Measurements from ENCODE around the gene CHL1. TPM values are rescaled to one million over a fixed set of nuclear protein-coding genes. Genes with fewer than 3 reads are reported as not detected.

CHL1 gene
- total and polyA plus RNA-seq, 2 experiments from 2014 or later = 0.20 TPM; not detected in 1

GRCh38 chr3:166071-166470 is 30.5 kb upstream of the CHL1 start:
- Histone ChIP-seq H3K27ac (no peak overlapping the region), H3K36me3 (replicated peaks; ENCODE audit: insufficient read depth, low read depth) (no peaks in the 10 kb centered on the region), H2AFZ (no peak overlapping the region), H3K9me3 (ENCODE audit: low read depth) (no peaks in the 10 kb centered on the region), H3K4me3 (no peak overlapping the region), H4K20me1 (ENCODE audit: insufficient read depth, poor library complexity, severe bottlenecking) (no peaks in the 10 kb centered on the region), H3K27me3 (no peaks in the 10 kb centered on the region), H3K4me2 (no peak overlapping the region), H3K79me2 (no peaks in the 10 kb centered on the region), H3K9me2 (replicated peaks; ENCODE audit: insufficient read depth) (no peaks in the 10 kb centered on the region), H3K4me1 (ENCODE audit: insufficient read depth) (no peaks in the 10 kb centered on the region)
- no peak for DNase-seq (ENCODE audit: low spot score)
- no peak for TF ChIP-seq EZH2phosphoT487 (IDR thresholded peaks at IDR 0.05; ENCODE audit: low read depth, severe bottlenecking, unreplicated experiment)
- TF ChIP-seq EZH2 (IDR thresholded peaks at IDR 0.05; ENCODE audit: borderline replicate concordance) = no peak
- no peak for TF ChIP-seq CTCF (IDR thresholded peaks at IDR 0.05; ENCODE audit: poor library complexity)

- H3K4me1 ChIP-seq (ENCODE audit: insufficient read depth) = no peaks in the 10 kb centered on the region
- no peak overlapping the region for H2AFZ ChIP-seq
- no peak overlapping the region for H3K4me3 ChIP-seq
- WGBS (ENCODE audit: low lambda C conversion rate, missing lambda C conversion rate) = 85% methylated on average over 5 of the region's 5 CpGs
- DNase-seq (ENCODE audit: low spot score) = no peak
- no peak overlapping the region for H3K27ac ChIP-seq
- no peaks in the 10 kb centered on the region for H3K9me2 ChIP-seq (replicated peaks; ENCODE audit: insufficient read depth)
- no peaks in the 10 kb centered on the region for H3K27me3 ChIP-seq
- H3K36me3 ChIP-seq (replicated peaks; ENCODE audit: insufficient read depth, low read depth) = no peaks in the 10 kb centered on the region
- no peaks in the 10 kb centered on the region for H4K20me1 ChIP-seq (ENCODE audit: insufficient read depth, poor library complexity, severe bottlenecking)
- TF ChIP-seq EZH2 (IDR thresholded peaks at IDR 0.05; ENCODE audit: borderline replicate concordance) (no peak), EZH2phosphoT487 (IDR thresholded peaks at IDR 0.05; ENCODE audit: low read depth, severe bottlenecking, unreplicated experiment) (no peak), CTCF (IDR thresholded peaks at IDR 0.05; ENCODE audit: poor library complexity) (no peak)
- no peaks in the 10 kb centered on the region for H3K79me2 ChIP-seq
- H3K4me2 ChIP-seq = no peak overlapping the region
- H3K9me3 ChIP-seq (ENCODE audit: low read depth) = no peaks in the 10 kb centered on the region
Measured at GRCh38 chr3:166799-167198, 29.8 kb upstream of the CHL1 start.

- Histone ChIP-seq H3K9me3 (ENCODE audit: low read depth) (no peaks in the 10 kb centered on the region), H3K4me1 (ENCODE audit: insufficient read depth) (no peaks in the 10 kb centered on the region), H4K20me1 (ENCODE audit: insufficient read depth, poor library complexity, severe bottlenecking) (no peaks in the 10 kb centered on the region), H3K27me3 (no peaks in the 10 kb centered on the region), H2AFZ (no peak overlapping the region), H3K79me2 (no peaks in the 10 kb centered on the region), H3K4me3 (no peak overlapping the region), H3K36me3 (replicated peaks; ENCODE audit: insufficient read depth, low read depth) (no peaks in the 10 kb centered on the region), H3K27ac (no peak overlapping the region), H3K9me2 (replicated peaks; ENCODE audit: insufficient read depth) (no peaks in the 10 kb centered on the region), H3K4me2 (no peak overlapping the region)
- no peak for TF ChIP-seq CTCF (IDR thresholded peaks at IDR 0.05; ENCODE audit: poor library complexity)
- no peak for TF ChIP-seq EZH2phosphoT487 (IDR thresholded peaks at IDR 0.05; ENCODE audit: low read depth, severe bottlenecking, unreplicated experiment)
- TF ChIP-seq EZH2 (IDR thresholded peaks at IDR 0.05; ENCODE audit: borderline replicate concordance) = no peak
- no peak for DNase-seq (ENCODE audit: low spot score)
- 56% methylated on average over 1 of the region's 1 CpG for WGBS (ENCODE audit: low lambda C conversion rate, missing lambda C conversion rate)
Measured at GRCh38 chr3:173886-174285, 22.7 kb upstream of the CHL1 start.

GRCh38 chr3:184976-185375 is 11.6 kb upstream of the CHL1 start:
- H3K79me2 ChIP-seq = no peaks in the 10 kb centered on the region
- H3K27me3 ChIP-seq = no peaks in the 10 kb centered on the region
- H3K4me2 ChIP-seq = no peak overlapping the region
- no peaks in the 10 kb centered on the region for H3K9me3 ChIP-seq (ENCODE audit: low read depth)
- no peaks in the 10 kb centered on the region for H3K4me1 ChIP-seq (ENCODE audit: insufficient read depth)
- no peak for TF ChIP-seq EZH2 (IDR thresholded peaks at IDR 0.05; ENCODE audit: borderline replicate concordance)
- no peak for TF ChIP-seq CTCF (IDR thresholded peaks at IDR 0.05; ENCODE audit: poor library complexity)
- TF ChIP-seq EZH2phosphoT487 (IDR thresholded peaks at IDR 0.05; ENCODE audit: low read depth, severe bottlenecking, unreplicated experiment) = no peak
- H3K36me3 ChIP-seq (replicated peaks; ENCODE audit: insufficient read depth, low read depth) = no peaks in the 10 kb centered on the region
- WGBS (ENCODE audit: low lambda C conversion rate, missing lambda C conversion rate) = 82% methylated on average over 3 of the region's 3 CpGs
- DNase-seq (ENCODE audit: low spot score) = no peak
- no peaks in the 10 kb centered on the region for H4K20me1 ChIP-seq (ENCODE audit: insufficient read depth, poor library complexity, severe bottlenecking)
- H3K9me2 ChIP-seq (replicated peaks; ENCODE audit: insufficient read depth) = no peaks in the 10 kb centered on the region
- no peak overlapping the region for H3K4me3 ChIP-seq
- H2AFZ ChIP-seq = no peak overlapping the region
- H3K27ac ChIP-seq = no peak overlapping the region

All from hepatocyte (in vitro differentiated cells).